Neural progenitor cell (in vitro differentiated cells): Measurements from ENCODE around the gene TATDN2. TPM values are rescaled to one million over a fixed set of nuclear protein-coding genes. Genes with fewer than 3 reads are reported as not detected.

ENCODE experiments used
- DNase-seq: peaks from one replicate; pipeline ENCODE4 v3.0.0-alpha.2; 2016; ENCODE audit warnings: low spot score
- H2AFZ ChIP-seq: fragments of 200-600 bp; sonication (generic); replicated peaks from 2 replicates; pipeline ENCODE4 v1.6.1; 2016; ENCODE audit warnings: antibody characterized with exemption
- H3F3A ChIP-seq: fragments of 200-600 bp; sonication (generic); 2 replicates; pipeline ENCODE4 v1.6.1; 2016; ENCODE audit warnings: antibody characterized with exemption, low read depth
- H3K27ac ChIP-seq: fragments of 200-600 bp; sonication (generic); 2 replicates; pipeline ENCODE4 v1.5.1; 2016; ENCODE audit warnings: mild to moderate bottlenecking
- H3K27me3 ChIP-seq: fragments of 200-600 bp; sonication (generic); 2 replicates; pipeline ENCODE4 v1.6.1; 2016; ENCODE audit warnings: mild to moderate bottlenecking, moderate library complexity
- H3K36me3 ChIP-seq: fragments of 200-600 bp; sonication (generic); 2 replicates; pipeline ENCODE4 v1.5.1; 2016
- H3K4me1 ChIP-seq: fragments of 200-600 bp; sonication (generic); 2 replicates; pipeline ENCODE4 v1.6.1; 2016; ENCODE audit warnings: mixed run types
- H3K4me2 ChIP-seq: fragments of 200-600 bp; sonication (generic); 2 replicates; pipeline ENCODE4 v1.6.1; 2016
- H3K4me3 ChIP-seq: fragments of 200-600 bp; sonication (generic); 2 replicates; pipeline ENCODE4 v1.5.1; 2016
- H3K79me2 ChIP-seq: fragments of 200-600 bp; sonication (generic); 2 replicates; pipeline ENCODE4 v1.6.1; 2016; ENCODE audit warnings: low read depth
- H3K9ac ChIP-seq: fragments of 200-600 bp; sonication (generic); 2 replicates; pipeline ENCODE4 v1.6.1; 2016
- H3K9me3 ChIP-seq: fragments of 200-600 bp; sonication (generic); 2 replicates; pipeline ENCODE4 v1.5.1; 2016; ENCODE audit warnings: low read depth
- H4K20me1 ChIP-seq: fragments of 200-600 bp; sonication (generic); 2 replicates; pipeline ENCODE4 v1.6.1; 2016; ENCODE audit warnings: low read depth
- H3K27ac Mint-ChIP-seq: 3 replicates; pipeline ENCODE4 v1.8.0; 2021; ENCODE audit warnings: mixed read lengths
- H3K27me3 Mint-ChIP-seq: 2 replicates; pipeline ENCODE4 v1.8.0; 2022; ENCODE audit warnings: low read depth, mild to moderate bottlenecking, inconsistent platforms, moderate library complexity, mixed read lengths; ENCODE audit not compliant: insufficient read depth
- H3K36me3 Mint-ChIP-seq: 3 replicates; pipeline ENCODE4 v1.8.0; 2021; ENCODE audit warnings: mixed read lengths
- H3K4me1 Mint-ChIP-seq: 3 replicates; pipeline ENCODE4 v1.8.0; 2021; ENCODE audit warnings: mixed read lengths
- H3K4me3 Mint-ChIP-seq: 3 replicates; pipeline ENCODE4 v1.8.0; 2021; ENCODE audit warnings: mild to moderate bottlenecking, moderate library complexity, mixed read lengths
- H3K9me3 Mint-ChIP-seq: 3 replicates; pipeline ENCODE4 v1.8.0; 2020; ENCODE audit warnings: mixed read lengths
- EZH2 ChIP-seq: fragments of 200-600 bp; sonication (generic); IDR thresholded peaks from 2 replicates; pipeline ENCODE4 v1.6.1; 2017; ENCODE audit warnings: antibody characterized with exemption, mild to moderate bottlenecking, moderate library complexity
- EZH2phosphoT487 ChIP-seq: fragments of 200-600 bp; sonication (generic); IDR thresholded peaks from 2 replicates; pipeline ENCODE4 v1.6.1; 2017; ENCODE audit warnings: antibody characterized with exemption
- total RNA-seq: library from RNA; depleted of rRNA; stranded (reverse); fragments of >200 nt; gene quantifications from 2 replicates; pipeline ENCODE4 v1.2.3, GENCODE V29; 2015; ENCODE audit warnings: low replicate concordance
- TF ChIP-seq, protein P1 (sequence below): fragments of 200-600 bp; sonication (generic); IDR thresholded peaks from 2 replicates; pipeline ENCODE4 v1.5.1; 2017; ENCODE audit warnings: antibody characterized with exemption, mild to moderate bottlenecking

Gene TATDN2
- total RNA-seq, 1 donor from 2014 or later = 11.7 TPM

GRCh38 chr3:10253731-10254130, 5.5 kb downstream of the TATDN2 start:
- Histone ChIP-seq H3F3A (peaks cover 4% of the 10 kb centered on the region), H3K4me3 (no peak overlapping the region), H3K4me1 (peaks cover 14% of the 10 kb centered on the region), H2AFZ (no peak overlapping the region), H3K27ac (no peak overlapping the region), H3K27me3 (no peaks in the 10 kb centered on the region), H3K9ac (no peak overlapping the region), H4K20me1 (no peaks in the 10 kb centered on the region), H3K9me3 (no peaks in the 10 kb centered on the region), H3K4me2 (no peak overlapping the region), H3K36me3 (no peaks in the 10 kb centered on the region), H3K79me2 (peaks cover 48% of the 10 kb centered on the region)
- H3K36me3 Mint-ChIP-seq = peaks cover 26% of the 10 kb centered on the region
- no peak overlapping the region for H3K4me3 Mint-ChIP-seq
- DNase-seq = no peak
- H3K9me3 Mint-ChIP-seq = no peaks in the 10 kb centered on the region
- TF ChIP-seq, protein P1, sequence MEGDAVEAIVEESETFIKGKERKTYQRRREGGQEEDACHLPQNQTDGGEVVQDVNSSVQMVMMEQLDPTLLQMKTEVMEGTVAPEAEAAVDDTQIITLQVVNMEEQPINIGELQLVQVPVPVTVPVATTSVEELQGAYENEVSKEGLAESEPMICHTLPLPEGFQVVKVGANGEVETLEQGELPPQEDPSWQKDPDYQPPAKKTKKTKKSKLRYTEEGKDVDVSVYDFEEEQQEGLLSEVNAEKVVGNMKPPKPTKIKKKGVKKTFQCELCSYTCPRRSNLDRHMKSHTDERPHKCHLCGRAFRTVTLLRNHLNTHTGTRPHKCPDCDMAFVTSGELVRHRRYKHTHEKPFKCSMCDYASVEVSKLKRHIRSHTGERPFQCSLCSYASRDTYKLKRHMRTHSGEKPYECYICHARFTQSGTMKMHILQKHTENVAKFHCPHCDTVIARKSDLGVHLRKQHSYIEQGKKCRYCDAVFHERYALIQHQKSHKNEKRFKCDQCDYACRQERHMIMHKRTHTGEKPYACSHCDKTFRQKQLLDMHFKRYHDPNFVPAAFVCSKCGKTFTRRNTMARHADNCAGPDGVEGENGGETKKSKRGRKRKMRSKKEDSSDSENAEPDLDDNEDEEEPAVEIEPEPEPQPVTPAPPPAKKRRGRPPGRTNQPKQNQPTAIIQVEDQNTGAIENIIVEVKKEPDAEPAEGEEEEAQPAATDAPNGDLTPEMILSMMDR = no peak
- TF ChIP-seq EZH2 = no peak
- no peak for TF ChIP-seq EZH2phosphoT487
- peaks cover 3% of the 10 kb centered on the region for H3K27me3 Mint-ChIP-seq
- no peak overlapping the region for H3K27ac Mint-ChIP-seq
- H3K4me1 Mint-ChIP-seq = peaks cover 20% of the 10 kb centered on the region

DNA sequence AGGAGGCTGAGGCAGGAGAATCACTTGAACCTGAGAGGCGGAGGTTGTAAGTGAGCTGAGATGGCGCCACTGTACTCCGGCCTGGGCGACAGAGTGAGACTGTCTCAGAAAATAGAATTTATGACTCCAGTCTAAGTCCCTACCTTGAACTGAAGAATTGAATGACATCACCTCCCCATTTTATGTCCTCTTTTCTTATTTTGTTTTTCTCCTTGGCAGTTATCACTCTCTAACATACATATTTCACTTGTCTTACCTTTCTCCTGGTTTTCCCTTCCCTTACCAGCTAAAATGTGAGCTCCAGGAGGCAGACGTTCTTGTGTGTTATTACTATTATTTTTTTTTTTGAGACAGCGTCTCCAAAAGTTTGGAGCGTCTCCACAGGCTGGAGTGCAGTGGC, 7.6 kb downstream of the TATDN2 start:
- Histone ChIP-seq H3K27me3 (no peaks in the 10 kb centered on the region), H3K79me2 (peaks cover 32% of the 10 kb centered on the region), H3K9me3 (no peaks in the 10 kb centered on the region), H4K20me1 (no peaks in the 10 kb centered on the region), H3K4me3 (no peak overlapping the region), H3K27ac (no peak overlapping the region), H3F3A (no peaks in the 10 kb centered on the region), H2AFZ (no peak overlapping the region), H3K9ac (no peak overlapping the region), H3K4me1 (no peaks in the 10 kb centered on the region), H3K36me3 (no peaks in the 10 kb centered on the region), H3K4me2 (no peak overlapping the region)
- H3K27ac Mint-ChIP-seq = no peak overlapping the region
- peaks cover 3% of the 10 kb centered on the region for H3K4me1 Mint-ChIP-seq
- TF ChIP-seq, protein P1 = no peak
- no peaks in the 10 kb centered on the region for H3K9me3 Mint-ChIP-seq
- H3K36me3 Mint-ChIP-seq = peaks cover 31% of the 10 kb centered on the region
- H3K4me3 Mint-ChIP-seq = no peak overlapping the region
- peaks cover 6% of the 10 kb centered on the region for H3K27me3 Mint-ChIP-seq
- no peak for DNase-seq

DNA sequence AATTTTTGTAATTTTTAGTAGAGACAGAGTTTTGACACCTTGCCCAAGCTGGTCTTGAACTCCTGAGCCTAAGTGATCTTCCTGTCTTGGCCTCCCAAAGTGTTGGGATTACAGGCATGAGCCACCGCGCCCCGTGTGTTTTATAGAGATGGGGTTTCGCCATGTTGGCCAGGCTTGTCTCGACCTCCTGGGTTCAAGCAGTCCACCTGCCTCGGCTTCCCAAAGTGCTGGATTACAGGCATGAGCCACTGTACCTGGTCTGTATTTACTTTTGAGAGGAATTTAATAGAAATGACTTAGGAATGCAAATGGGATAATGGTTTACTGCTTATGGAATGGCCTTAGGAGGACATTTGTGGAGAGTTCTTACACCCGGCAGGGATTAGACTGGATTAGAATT, 10.8 kb downstream of the TATDN2 start:
- Histone ChIP-seq H3K27ac (no peak overlapping the region), H3K4me1 (peaks cover 6% of the 10 kb centered on the region), H3K27me3 (no peaks in the 10 kb centered on the region), H3K36me3 (no peaks in the 10 kb centered on the region), H3K79me2 (peaks cover 17% of the 10 kb centered on the region), H3F3A (peaks cover 12% of the 10 kb centered on the region), H4K20me1 (no peaks in the 10 kb centered on the region), H3K4me2 (no peak overlapping the region), H3K9me3 (no peaks in the 10 kb centered on the region), H3K4me3 (no peak overlapping the region), H3K9ac (no peak overlapping the region), H2AFZ (no peak overlapping the region)
- peaks cover 6% of the 10 kb centered on the region for H3K27me3 Mint-ChIP-seq
- H3K9me3 Mint-ChIP-seq = no peaks in the 10 kb centered on the region
- H3K27ac Mint-ChIP-seq = no peak overlapping the region
- no peak for DNase-seq
- peaks cover 36% of the 10 kb centered on the region for H3K36me3 Mint-ChIP-seq
- no peak for TF ChIP-seq EZH2phosphoT487
- TF ChIP-seq EZH2 = no peak
- TF ChIP-seq, protein P1 = no peak
- peaks cover 10% of the 10 kb centered on the region for H3K4me1 Mint-ChIP-seq
- no peak overlapping the region for H3K4me3 Mint-ChIP-seq

DNA sequence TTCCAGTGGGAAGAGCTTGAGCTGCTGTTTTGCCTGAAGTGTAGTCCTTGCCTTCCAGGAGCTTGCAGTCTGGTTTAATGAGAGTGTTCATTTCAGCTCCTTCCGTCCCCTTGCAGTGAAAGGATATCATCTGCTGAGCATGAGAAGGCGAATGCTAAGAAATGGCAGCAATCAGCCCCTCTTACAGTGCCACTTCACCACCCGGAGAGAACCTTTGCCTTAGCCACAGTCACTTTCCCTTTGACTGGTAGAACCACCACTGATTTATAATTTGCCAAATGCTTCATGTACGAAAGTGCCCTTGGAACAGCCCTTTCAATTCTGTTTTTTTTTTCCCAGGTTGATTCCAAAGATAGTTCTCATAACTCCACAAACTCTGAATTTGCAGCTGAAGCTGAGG, 11.5 kb downstream of the TATDN2 start:
- peaks cover 15% of the 10 kb centered on the region for H3F3A ChIP-seq
- no peak for DNase-seq
- H3K36me3 ChIP-seq = no peaks in the 10 kb centered on the region
- H3K27ac ChIP-seq = no peak overlapping the region
- peaks cover 24% of the 10 kb centered on the region for H3K79me2 ChIP-seq
- no peaks in the 10 kb centered on the region for H4K20me1 ChIP-seq
- Mint-ChIP-seq H3K36me3 (peaks cover 39% of the 10 kb centered on the region), H3K9me3 (no peaks in the 10 kb centered on the region), H3K27ac (no peak overlapping the region), H3K27me3 (peaks cover 6% of the 10 kb centered on the region), H3K4me3 (no peak overlapping the region), H3K4me1 (peaks cover 13% of the 10 kb centered on the region)
- no peak overlapping the region for H3K4me3 ChIP-seq
- H3K9ac ChIP-seq = no peak overlapping the region
- peaks cover 6% of the 10 kb centered on the region for H3K4me1 ChIP-seq
- H3K27me3 ChIP-seq = no peaks in the 10 kb centered on the region
- no peak for TF ChIP-seq EZH2
- TF ChIP-seq EZH2phosphoT487 = no peak
- TF ChIP-seq, protein P1 = no peak
- no peak overlapping the region for H2AFZ ChIP-seq
- no peak overlapping the region for H3K4me2 ChIP-seq
- no peaks in the 10 kb centered on the region for H3K9me3 ChIP-seq
